ENCODE results near the gene NOXRED1. TPM values are rescaled to one million over a fixed set of nuclear protein-coding genes. Genes with fewer than 3 reads are reported as not detected.

The NOXRED1 gene
- total and polyA plus RNA-seq, 2 donors (not counting 1 experiment from before 2014, with no cell fraction given), result 0.42 to 1.5 TPM

DNA sequence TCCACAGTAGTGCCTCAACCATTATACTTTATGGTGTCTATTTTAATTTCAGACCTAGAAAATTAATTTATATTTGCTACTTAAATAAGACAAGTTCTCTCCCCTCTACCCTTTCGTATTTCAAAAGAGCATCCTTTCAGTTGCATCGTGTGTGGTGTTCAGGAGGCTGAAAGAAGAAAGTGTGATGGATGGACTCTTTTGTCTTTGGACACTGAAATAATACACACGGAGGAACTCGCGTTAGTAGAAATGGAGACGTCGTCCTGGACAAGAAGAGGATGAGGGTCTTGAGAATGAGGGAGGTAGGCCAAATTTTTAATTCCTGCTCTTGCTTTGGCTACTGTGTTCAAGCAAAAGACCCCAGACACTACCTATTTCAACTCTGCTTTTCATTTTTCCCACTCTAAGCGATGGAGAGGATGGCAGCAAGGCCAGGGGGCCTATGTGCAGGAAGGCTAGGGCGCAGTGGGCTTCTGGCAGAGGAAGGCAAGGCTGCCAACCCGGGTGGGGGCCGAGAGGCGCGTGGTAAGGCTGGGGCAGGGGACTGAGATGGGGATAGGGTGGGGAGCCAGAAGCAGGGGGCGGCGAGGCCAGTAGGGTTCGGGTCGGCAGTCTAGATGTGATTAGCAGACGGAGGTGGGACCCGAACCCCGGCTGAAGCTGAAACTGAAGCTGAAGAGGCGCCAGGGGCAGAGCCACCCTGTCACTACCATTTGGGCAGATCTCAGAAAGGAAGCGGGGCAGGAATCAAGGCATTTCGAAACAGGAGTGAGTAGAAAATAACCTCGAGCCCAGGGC, 47.2 kb downstream of the NOXRED1 start:
- Histone ChIP-seq H3K27ac (ENCODE audit: low read length in 2 of 2) (peak overlapping the region; percentile 18 to 85), H3K4me2 (replicated peaks; ENCODE audit: low read depth, low read length, poor library complexity, severe bottlenecking) (peak overlapping the region; percentile 80), H3K36me3 (replicated peaks in 1 of 2; ENCODE audit: control extremely low read depth in 1 of 2, control insufficient read depth in 1 of 2, extremely low read depth in 1 of 2, insufficient read depth in 2 of 2, low read length in 1 of 2) (no peaks in the 10 kb centered on the region), H3K27me3 (replicated peaks in 1 of 4; ENCODE audit: control extremely low read depth in 1 of 4, control insufficient read depth in 3 of 4, insufficient read depth in 4 of 4, low read length in 3 of 4) (no peaks in the 10 kb centered on the region), H3K79me2 (ENCODE audit: control insufficient read depth, insufficient read depth, low read length) (peaks cover 55% of the 10 kb centered on the region), H3K4me1 (ENCODE audit: control insufficient read depth in 2 of 2, insufficient read depth in 2 of 2, low read length in 2 of 2) (peaks cover 45 to 49% of the 10 kb centered on the region in 2 donors), H3K9me3 (ENCODE audit: control extremely low read depth in 1 of 3, control insufficient read depth in 2 of 3, insufficient read depth in 1 of 3, low read length in 2 of 3) (no peaks in the 10 kb centered on the region), H4K20me1 (ENCODE audit: control insufficient read depth, insufficient read depth, low read length, poor library complexity, severe bottlenecking) (no peaks in the 10 kb centered on the region), H3K9ac (ENCODE audit: low read length) (peak overlapping the region; percentile 89), H3K4me3 (ENCODE audit: control extremely low read depth in 1 of 5, extremely low read depth in 1 of 5, insufficient read depth in 1 of 5, low read depth in 2 of 5, low read length in 4 of 5) (peak overlapping the region; percentile 67 to 100 (median 91)), H2AFZ (ENCODE audit: insufficient read depth, low read depth, low read length, poor library complexity, severe bottlenecking) (peak overlapping the region; percentile 98)
- H3K9me3 Mint-ChIP-seq (ENCODE audit: insufficient read depth), result no peaks in the 10 kb centered on the region
- WGBS (ENCODE audit: insufficient coverage), result 1% methylated on average over 12 of the region's 24 CpGs
- H3K27me3 Mint-ChIP-seq, result no peaks in the 10 kb centered on the region
- peak overlapping the region; percentile 97 for H3K27ac Mint-ChIP-seq
- peaks cover 46% of the 10 kb centered on the region for H3K4me1 Mint-ChIP-seq
- ChIA-PET POLR2A (interaction anchor here (0.5 to 1.7 kb wide), 7 partner anchors 15 to 82 kb away, joined by 3 to 28 read pairs (median 4); partner anchors contain the start of genes AHSA1, GSTZ1, POMT2 and VIPAS39), CTCF (interaction anchor here (0.7 to 2.2 kb wide), 10 partner anchors 9 to 500 kb away, joined by 3 to 17 read pairs (median 3); partner anchors contain the start of genes GSTZ1 and POMT2)
- H3K4me3 Mint-ChIP-seq, result peak overlapping the region; percentile 95
- ATAC-seq (ENCODE audit: low read depth), result peak; percentile 0
- intact Hi-C loops (cut with micrococcal nuclease), result loop anchor here (2.0 to 10.0 kb wide), 3 partner anchors 216 to 389 kb away; partner anchors contain the start of genes SNW1 and SPTLC2
- DNase-seq, result no peak
- no peak for TF ChIP-seq EZH2 (IDR thresholded peaks at IDR 0.05; ENCODE audit: borderline replicate concordance, insufficient read depth, low read depth, low read length, poor library complexity, severe bottlenecking)
- no peak for TF ChIP-seq CTCF (IDR thresholded peaks at IDR 0.05)

Data from B cell (primary cell).